ENCODE measurements around the gene BRINP3.

GRCh38 chr1:190478149-190479049, 735 bp upstream of the BRINP3 start:
- TF ChIP-seq CTCF (IDR thresholded peaks at IDR 0.05) (no peak), POLR2A (IDR thresholded peaks at IDR 0.05) (no peak)

Data from adrenal gland (tissue), 5 donors.